Transverse colon (tissue), 4 donors: Measurements from ENCODE around the gene KCNS1. TPM values are rescaled to one million over a fixed set of nuclear protein-coding genes. Genes with fewer than 3 reads are reported as not detected.

Experiments used
- DNase-seq: peaks from one replicate; pipeline ENCODE4 v3.0.0-alpha.2; 2019
- H3K27ac ChIP-seq, 4 donors: fragments of 200-600 bp; sonication (generic); 2 replicates each; pipeline ENCODE4 v1.5.1; 2016 to 2018; ENCODE audit warnings: inconsistent platforms in 4 of 4
- H3K27me3 ChIP-seq: fragments of 200-600 bp; sonication (generic); 2 replicates; pipeline ENCODE4 v1.5.1; 2017; ENCODE audit warnings: inconsistent platforms
- H3K36me3 ChIP-seq, 4 donors: fragments of 200-600 bp; sonication (generic); 2 replicates each; pipeline ENCODE4 v1.5.1; 2017 to 2019; ENCODE audit warnings: inconsistent platforms in 4 of 4
- H3K4me1 ChIP-seq, 4 donors: fragments of 200-600 bp; sonication (generic); 2 replicates each; pipeline ENCODE4 v1.5.1; 2017 to 2020; ENCODE audit warnings: inconsistent platforms in 4 of 4
- H3K4me3 ChIP-seq, 4 donors: fragments of 200-600 bp; sonication (generic); 1 replicate in 1 of 4; 2 replicates in 3 of 4; pipeline versions ENCODE4 v1.5.1 to v1.6.1; 2017 to 2019; ENCODE audit warnings: inconsistent platforms in 4 of 4
- H3K9me3 ChIP-seq, 2 donors: fragments of 200-600 bp; sonication (generic); 2 replicates each; pipeline ENCODE4 v1.5.1; 2017 to 2019; ENCODE audit warnings: inconsistent platforms in 2 of 2
- EP300 ChIP-seq: sonication (generic); formaldehyde crosslinking; IDR thresholded peaks from one replicate; pipeline ENCODE4 v1.6.1; 2017; ENCODE audit warnings: antibody characterized with exemption, low read depth
- POLR2A ChIP-seq: fragments of 450-650 bp; IDR thresholded peaks from one replicate; pipeline ENCODE4 v1.6.1; 2016; ENCODE audit warnings: antibody characterized with exemption, mild to moderate bottlenecking, moderate library complexity
- POLR2AphosphoS5 ChIP-seq, 3 donors: sonication (generic); formaldehyde crosslinking; IDR thresholded peaks; one replicate each; pipeline ENCODE4 v1.6.1; 2016; ENCODE audit warnings: antibody characterized with exemption in 3 of 3
- WGBS, 2 donors: methylation state at CpG; one replicate each; pipeline ENCODE4 v1.1.5; 2018; ENCODE audit warnings: low coverage in 1 of 2; 5-methylcytosine and 5-hydroxymethylcytosine counted together
- in situ Hi-C, 4 donors: fragments of 200-750 bp; cut with MboI; loops; one replicate each; pipeline versions ENCODE4 v1.15.0 to v1.15.1; 2017; ENCODE audit warnings: low sequenced_read_pairs in 3 of 4, low pct_ligation_motif_present in 1 of 4, low pct_unique_long_range_greater_than_20kb in 1 of 4
- intact Hi-C: fragments of 100-400 bp; cut with DNase I; formaldehyde crosslinking; loops from one replicate; pipeline ENCODE4 v1.15.1; 2023; ENCODE audit warnings: low total_unique reads
- total RNA-seq, 4 donors: library from RNA; depleted of rRNA; stranded (reverse); fragments of >200 nt; gene quantifications; one replicate each; pipeline ENCODE4 v1.1.0, GENCODE V29; 2016
- TF ChIP-seq, protein P1 (sequence below), 5 experiments: fragments of 200-600 bp in 3 of 5; fragments of 450-650 bp in 2 of 5; sonication (generic) in 3 of 5; IDR thresholded peaks; 1 replicate in 2 of 5; 2 replicates in 3 of 5; pipeline ENCODE4 v1.5.1; 2016 to 2017; ENCODE audit warnings: antibody characterized with exemption in 5 of 5, inconsistent platforms in 3 of 5, mild to moderate bottlenecking in 2 of 5, moderate library complexity in 1 of 5

KCNS1 gene
- total RNA-seq, 4 donors from 2014 or later, result 0.55 to 0.64 TPM; not detected in 2

DNA sequence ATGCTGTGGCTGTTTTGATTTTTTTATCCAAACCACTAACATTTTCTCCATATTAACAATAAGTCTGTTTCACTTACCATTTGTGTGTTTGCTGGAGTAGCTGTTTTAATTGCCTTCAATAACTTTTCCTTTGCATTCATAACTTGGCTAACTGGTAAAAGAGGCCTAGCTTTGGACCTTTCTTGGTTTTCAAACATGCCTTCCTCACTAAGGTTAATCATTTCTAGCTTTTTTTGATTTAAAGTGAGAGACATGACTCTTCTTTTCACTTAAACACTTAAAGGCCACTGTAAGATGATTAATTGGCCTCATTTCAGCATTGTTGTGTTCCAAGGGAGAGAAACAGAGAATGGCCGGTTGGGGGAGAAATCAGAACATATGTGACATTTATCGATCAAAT is 20.5 kb upstream of the KCNS1 start:
- H3K9me3 ChIP-seq, result no peaks in the 10 kb centered on the region
- WGBS, 2 donors, result 85 to 94% methylated on average over 2 of the region's 2 CpGs
- intact Hi-C loops, result no loop called here
- H3K36me3 ChIP-seq, result no peaks in the 10 kb centered on the region
- H3K27ac ChIP-seq, result no peak overlapping the region
- TF ChIP-seq, protein P1, sequence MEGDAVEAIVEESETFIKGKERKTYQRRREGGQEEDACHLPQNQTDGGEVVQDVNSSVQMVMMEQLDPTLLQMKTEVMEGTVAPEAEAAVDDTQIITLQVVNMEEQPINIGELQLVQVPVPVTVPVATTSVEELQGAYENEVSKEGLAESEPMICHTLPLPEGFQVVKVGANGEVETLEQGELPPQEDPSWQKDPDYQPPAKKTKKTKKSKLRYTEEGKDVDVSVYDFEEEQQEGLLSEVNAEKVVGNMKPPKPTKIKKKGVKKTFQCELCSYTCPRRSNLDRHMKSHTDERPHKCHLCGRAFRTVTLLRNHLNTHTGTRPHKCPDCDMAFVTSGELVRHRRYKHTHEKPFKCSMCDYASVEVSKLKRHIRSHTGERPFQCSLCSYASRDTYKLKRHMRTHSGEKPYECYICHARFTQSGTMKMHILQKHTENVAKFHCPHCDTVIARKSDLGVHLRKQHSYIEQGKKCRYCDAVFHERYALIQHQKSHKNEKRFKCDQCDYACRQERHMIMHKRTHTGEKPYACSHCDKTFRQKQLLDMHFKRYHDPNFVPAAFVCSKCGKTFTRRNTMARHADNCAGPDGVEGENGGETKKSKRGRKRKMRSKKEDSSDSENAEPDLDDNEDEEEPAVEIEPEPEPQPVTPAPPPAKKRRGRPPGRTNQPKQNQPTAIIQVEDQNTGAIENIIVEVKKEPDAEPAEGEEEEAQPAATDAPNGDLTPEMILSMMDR (IDR thresholded peaks at IDR 0.05), result no peak
- no peak for TF ChIP-seq POLR2A
- TF ChIP-seq EP300, result no peak
- no peak for TF ChIP-seq POLR2AphosphoS5 (IDR thresholded peaks at IDR 0.05)
- DNase-seq, result no peak
- in situ Hi-C loops, result loop anchor here in 1 of 4 donors (25.0 kb wide), 1 partner anchor 166 kb away; no protein-coding TSS in a partner anchor
- peaks cover 4% of the 10 kb centered on the region for H3K27me3 ChIP-seq
- H3K4me3 ChIP-seq, result no peak overlapping the region
- peaks cover 0 to 4% (median 2%) of the 10 kb centered on the region in 4 donors for H3K4me1 ChIP-seq

DNA sequence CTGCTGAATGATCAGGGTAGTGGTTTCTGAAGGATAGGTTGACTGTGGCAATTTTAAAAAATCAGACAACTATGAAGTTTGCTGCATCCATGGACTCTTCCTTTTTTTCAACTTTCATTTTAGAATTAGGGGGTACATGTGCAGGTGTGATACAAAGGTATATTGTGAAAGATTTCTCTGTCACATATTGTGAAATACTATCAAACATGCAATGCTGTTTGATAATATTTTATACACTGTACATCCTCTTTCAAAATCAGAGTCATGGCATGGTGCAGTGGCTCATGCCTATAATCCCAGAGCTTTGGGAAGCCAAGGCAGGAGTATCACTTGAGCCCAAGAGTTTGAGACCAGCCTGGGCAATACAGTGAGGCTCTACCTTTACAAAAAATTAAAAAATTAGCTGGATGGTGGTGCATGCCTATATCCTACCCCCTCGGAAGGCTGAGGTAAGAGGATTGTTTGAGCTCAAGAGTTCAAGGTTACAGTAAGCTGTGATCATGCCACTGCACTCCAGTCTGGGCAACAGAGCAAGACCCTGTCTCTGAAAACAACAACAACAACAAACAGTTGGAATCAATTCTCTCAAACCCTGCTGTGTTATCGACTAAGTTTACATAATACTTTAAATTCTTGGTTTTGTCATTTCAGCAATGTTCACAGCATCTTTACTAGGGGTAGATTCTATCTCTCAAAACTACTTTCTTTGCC is 18.8 kb upstream of the KCNS1 start:
- 83 to 86% methylated on average over 1 to 2 of the region's 2 CpGs for WGBS, 2 donors
- Histone ChIP-seq H3K27ac (no peak overlapping the region), H3K9me3 (no peaks in the 10 kb centered on the region), H3K4me3 (no peak overlapping the region), H3K4me1 (peaks cover 0 to 4% (median 2%) of the 10 kb centered on the region in 4 donors), H3K36me3 (no peaks in the 10 kb centered on the region), H3K27me3 (peaks cover 4% of the 10 kb centered on the region)
- TF ChIP-seq, protein P1 (IDR thresholded peaks at IDR 0.05), result no peak
- TF ChIP-seq POLR2AphosphoS5 (IDR thresholded peaks at IDR 0.05) (no peak), EP300 (no peak), POLR2A (no peak)
- intact Hi-C loops (no loop called here), in situ Hi-C loops (loop anchor here in 1 of 4 donors (25.0 kb wide), 1 partner anchor 168 kb away; no protein-coding TSS in a partner anchor)
- no peak for DNase-seq

DNA sequence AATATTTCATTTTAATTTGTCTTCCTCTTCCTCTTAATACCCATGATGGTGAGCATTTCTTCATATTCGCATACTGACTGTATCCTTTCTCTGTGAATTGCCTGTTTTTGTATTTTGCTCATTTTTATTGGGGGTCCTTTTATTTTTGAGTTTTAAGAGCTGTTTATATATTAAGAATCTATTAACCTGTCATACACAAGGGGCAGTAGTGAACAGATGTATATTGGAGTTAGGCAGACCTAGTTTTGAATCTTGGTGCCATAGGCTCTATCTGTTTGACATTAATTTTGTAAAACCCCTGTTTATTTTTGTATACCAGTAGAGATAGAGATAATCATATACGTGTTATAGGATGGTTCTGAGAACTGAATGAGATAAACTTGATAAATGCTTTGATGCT is 17.1 kb upstream of the KCNS1 start:
- Histone ChIP-seq H3K4me1 (peaks cover 0 to 4% (median 2%) of the 10 kb centered on the region in 4 donors), H3K36me3 (no peaks in the 10 kb centered on the region), H3K9me3 (no peaks in the 10 kb centered on the region), H3K4me3 (no peak overlapping the region), H3K27me3 (peaks cover 4% of the 10 kb centered on the region), H3K27ac (no peak overlapping the region)
- DNase-seq, result no peak
- TF ChIP-seq POLR2AphosphoS5 (IDR thresholded peaks at IDR 0.05), result no peak
- TF ChIP-seq, protein P1 (IDR thresholded peaks at IDR 0.05), result no peak
- no peak for TF ChIP-seq POLR2A
- TF ChIP-seq EP300, result no peak
- WGBS, 2 donors, result 62 to 73% methylated on average over 2 of the region's 2 CpGs
- intact Hi-C loops (no loop called here), in situ Hi-C loops (loop anchor here in 1 of 4 donors (25.0 kb wide), 1 partner anchor 169 kb away; no protein-coding TSS in a partner anchor)

DNA sequence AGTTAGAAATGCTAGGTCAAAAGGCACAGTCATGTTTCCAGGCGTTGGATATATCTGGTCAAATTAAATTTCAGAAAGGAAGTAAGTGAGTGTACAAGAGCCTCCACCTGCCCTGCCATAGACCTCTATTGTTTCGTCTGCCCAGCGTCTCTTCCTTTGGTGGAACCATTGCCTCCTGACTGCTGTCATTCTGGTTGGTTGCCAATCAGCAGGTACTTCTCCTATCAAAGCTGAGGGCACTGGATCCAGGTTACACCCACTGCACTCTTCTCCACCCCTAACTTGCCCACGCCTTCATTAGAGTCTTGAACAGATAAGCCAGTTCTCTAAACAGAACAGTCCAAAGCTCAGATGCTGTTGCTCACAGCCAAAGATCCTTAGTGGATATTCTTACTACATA is 16.7 kb upstream of the KCNS1 start:
- Histone ChIP-seq H3K36me3 (no peaks in the 10 kb centered on the region), H3K4me3 (no peak overlapping the region), H3K4me1 (peaks cover 0 to 4% (median 2%) of the 10 kb centered on the region in 4 donors), H3K9me3 (no peaks in the 10 kb centered on the region), H3K27me3 (peaks cover 4% of the 10 kb centered on the region), H3K27ac (no peak overlapping the region)
- DNase-seq, result peak; percentile 60
- TF ChIP-seq POLR2AphosphoS5 (IDR thresholded peaks at IDR 0.05) (no peak), POLR2A (no peak), EP300 (no peak)
- TF ChIP-seq, protein P1 (IDR thresholded peaks at IDR 0.05), result no peak
- WGBS, 2 donors, result 45% methylated on average over 4 of the region's 4 CpGs
- intact Hi-C loops, result no loop called here
- in situ Hi-C loops, result loop anchor here in 1 of 4 donors (25.0 kb wide), 1 partner anchor 170 kb away; no protein-coding TSS in a partner anchor
